Endodermal cell (in vitro differentiated cells): Measurements from ENCODE around the gene AIG1. TPM values are rescaled to one million over a fixed set of nuclear protein-coding genes. Genes with fewer than 3 reads are reported as not detected.

Source experiments
- DNase-seq: peaks from one replicate; pipeline ENCODE4 v3.0.0-alpha.2; 2017
- H3K27ac ChIP-seq: 2 replicates; pipeline ENCODE4 v1.5.1; 2013; ENCODE audit warnings: mild to moderate bottlenecking, low read depth, low read length, moderate library complexity
- H3K27me3 ChIP-seq: 2 replicates; pipeline ENCODE4 v1.6.1; 2013; ENCODE audit warnings: mild to moderate bottlenecking, low read length, moderate library complexity; ENCODE audit not compliant: insufficient read depth, control insufficient read depth, poor library complexity, severe bottlenecking
- H3K36me3 ChIP-seq: 2 replicates; pipeline ENCODE4 v1.7.0; 2013; ENCODE audit warnings: mild to moderate bottlenecking, low read length, moderate library complexity; ENCODE audit not compliant: control insufficient read depth, insufficient read depth
- H3K4me1 ChIP-seq: one replicate; pipeline ENCODE4 v1.7.0; 2013; ENCODE audit warnings: low read length; ENCODE audit not compliant: control insufficient read depth, insufficient read depth
- H3K4me3 ChIP-seq: 2 replicates; pipeline ENCODE4 v1.5.1; 2013; ENCODE audit warnings: mild to moderate bottlenecking, low read length, moderate library complexity
- H3K9ac ChIP-seq: 2 replicates; pipeline ENCODE4 v1.6.1; 2013; ENCODE audit warnings: mild to moderate bottlenecking, low read length, moderate library complexity; ENCODE audit not compliant: poor library complexity, severe bottlenecking; ENCODE audit errors: extremely low read depth
- H3K9me3 ChIP-seq: 2 replicates; pipeline ENCODE4 v1.6.1; 2013; ENCODE audit warnings: mild to moderate bottlenecking, low read length, moderate library complexity; ENCODE audit not compliant: control insufficient read depth
- H3K27ac Mint-ChIP-seq: 2 replicates; pipeline ENCODE4 v1.8.0; 2020; ENCODE audit warnings: mixed read lengths
- H3K27me3 Mint-ChIP-seq: 2 replicates; pipeline ENCODE4 v1.8.0; 2021; ENCODE audit warnings: mild to moderate bottlenecking, mixed read lengths; ENCODE audit not compliant: insufficient read depth
- H3K36me3 Mint-ChIP-seq: 2 replicates; pipeline ENCODE4 v1.8.0; 2020; ENCODE audit warnings: low read depth, mixed read lengths
- H3K4me1 Mint-ChIP-seq: 2 replicates; pipeline ENCODE4 v1.8.0; 2020; ENCODE audit warnings: mixed read lengths
- H3K4me3 Mint-ChIP-seq: 2 replicates; pipeline ENCODE4 v1.8.0; 2020; ENCODE audit warnings: mild to moderate bottlenecking, moderate library complexity, mixed read lengths
- H3K9me3 Mint-ChIP-seq: 2 replicates; pipeline ENCODE4 v1.8.0; 2020; ENCODE audit warnings: mild to moderate bottlenecking, mixed read lengths
- CTCF ChIP-seq: fragments of 200-600 bp; sonication (generic); conservative IDR thresholded peaks from 2 replicates; pipeline ENCODE4 v1.5.0; 2021; ENCODE audit warnings: antibody characterized with exemption, mild to moderate bottlenecking
- WGBS, 2 experiments: methylation state at CpG; one replicate each; pipeline versions ENCODE4 v1.1.5 to v1.1.7; 2013; ENCODE audit warnings: missing lambda C conversion rate in 2 of 2, mixed read lengths in 1 of 2; ENCODE audit not compliant: insufficient coverage in 1 of 2, insufficient read length in 1 of 2; 5-methylcytosine and 5-hydroxymethylcytosine counted together
- total RNA-seq, 2 donors: library from RNA; stranded (reverse); fragmentation: NEBNext Ultra II Directional in 1 of 2; extraction: Animal tissue kit (Norgen Biotek cat#: 25700) in 1 of 2; gene quantifications; 2 replicates in 1 of 2; 3 replicates in 1 of 2; pipeline ENCODE4 v1.2.1, GENCODE V29; 2021

AIG1 gene
- total RNA-seq, 2 donors from 2014 or later: 23.0 to 25.2 TPM

- no peak for DNase-seq
- Mint-ChIP-seq H3K27ac (no peak overlapping the region), H3K27me3 (no peaks in the 10 kb centered on the region), H3K4me1 (no peaks in the 10 kb centered on the region), H3K4me3 (no peak overlapping the region), H3K9me3 (no peaks in the 10 kb centered on the region), H3K36me3 (no peaks in the 10 kb centered on the region)
- Histone ChIP-seq H3K4me3 (no peak overlapping the region), H3K9ac (no peak overlapping the region), H3K36me3 (no peaks in the 10 kb centered on the region), H3K27ac (no peak overlapping the region), H3K4me1 (no peaks in the 10 kb centered on the region), H3K27me3 (no peaks in the 10 kb centered on the region), H3K9me3 (no peaks in the 10 kb centered on the region)
- no peak for TF ChIP-seq CTCF
- WGBS, 2 experiments: 98% methylated on average over 2 of the region's 2 CpGs; no CpG with 5 or more reads in 1 of the 2 experiments
Observed at GRCh38 chr6:143141442-143141841, 80.8 kb downstream of the AIG1 start.

GRCh38 chr6:143146186-143146851 is 85.6 kb downstream of the AIG1 start:
- Mint-ChIP-seq H3K4me1 (no peaks in the 10 kb centered on the region), H3K27me3 (no peaks in the 10 kb centered on the region), H3K27ac (no peak overlapping the region), H3K36me3 (no peaks in the 10 kb centered on the region), H3K9me3 (no peaks in the 10 kb centered on the region), H3K4me3 (no peak overlapping the region)
- no peaks in the 10 kb centered on the region for H3K36me3 ChIP-seq
- H3K9me3 ChIP-seq: no peaks in the 10 kb centered on the region
- no peak overlapping the region for H3K9ac ChIP-seq
- no peaks in the 10 kb centered on the region for H3K27me3 ChIP-seq
- no peak overlapping the region for H3K27ac ChIP-seq
- 63 to 94% methylated on average over 1 to 3 of the region's 3 CpGs for WGBS, 2 experiments
- DNase-seq: no peak
- H3K4me1 ChIP-seq: no peaks in the 10 kb centered on the region
- no peak for TF ChIP-seq CTCF
- H3K4me3 ChIP-seq: no peak overlapping the region

- H3K27me3 Mint-ChIP-seq: no peaks in the 10 kb centered on the region
- 87 to 100% methylated on average over 1 to 2 of the region's 2 CpGs for whole genome bisulfite sequencing, 2 experiments
- TF ChIP-seq CTCF: no peak
- Histone ChIP-seq H3K4me3 (no peak overlapping the region), H3K4me1 (no peaks in the 10 kb centered on the region), H3K27ac (no peak overlapping the region), H3K27me3 (no peaks in the 10 kb centered on the region), H3K9me3 (no peaks in the 10 kb centered on the region), H3K9ac (no peak overlapping the region), H3K36me3 (no peaks in the 10 kb centered on the region)
- no peak for DNase-seq
- no peak overlapping the region for H3K4me3 Mint-ChIP-seq
- H3K27ac Mint-ChIP-seq: no peak overlapping the region
- no peaks in the 10 kb centered on the region for H3K4me1 Mint-ChIP-seq
- H3K36me3 Mint-ChIP-seq: no peaks in the 10 kb centered on the region
- H3K9me3 Mint-ChIP-seq: no peaks in the 10 kb centered on the region
Observed at GRCh38 chr6:143149771-143150170, 89.1 kb downstream of the AIG1 start.
